Fibroblast of peridontal ligament (primary cell): ENCODE results near the gene ZNF385D.

Experiments used
- DNase-seq: peaks from one replicate; pipeline ENCODE4 v3.0.0-alpha.2; 2010; ENCODE audit errors: extremely low read depth

Gene ZNF385D

GRCh38 chr3:21673393-21673792 lies 77.6 kb downstream of the ZNF385D start:
- no peak for DNase-seq

- DNase-seq = peak; percentile 90
These were observed 78.7 kb downstream of the ZNF385D start for GRCh38 chr3:21672303-21672702.

- no peak for DNase-seq
These were observed 80.6 kb downstream of the ZNF385D start for GRCh38 chr3:21670386-21670785.

- DNase-seq = no peak
These were observed 83.0 kb downstream of the ZNF385D start for GRCh38 chr3:21668012-21668411.

- DNase-seq = no peak
These were observed 85.4 kb downstream of the ZNF385D start for GRCh38 chr3:21665444-21666100.

- DNase-seq = no peak
These were observed 86.0 kb downstream of the ZNF385D start for GRCh38 chr3:21664996-21665395.

GRCh38 chr3:21662403-21662802 lies 88.6 kb downstream of the ZNF385D start:
- DNase-seq = no peak

- DNase-seq = peak; percentile 77
These were observed 96.3 kb downstream of the ZNF385D start for GRCh38 chr3:21654662-21655061.

GRCh38 chr3:21654241-21654640 lies 96.8 kb downstream of the ZNF385D start:
- DNase-seq = no peak

GRCh38 chr3:21649519-21649918 lies 101.5 kb downstream of the ZNF385D start:
- DNase-seq = no peak

- DNase-seq = no peak
These were observed 103.0 kb downstream of the ZNF385D start for GRCh38 chr3:21647961-21648360.

GRCh38 chr3:21645121-21645897 lies 105.7 kb downstream of the ZNF385D start:
- peak; percentile 70 for DNase-seq

GRCh38 chr3:21644268-21644667 lies 106.7 kb downstream of the ZNF385D start:
- DNase-seq = no peak

GRCh38 chr3:21643752-21644151 lies 107.3 kb downstream of the ZNF385D start:
- DNase-seq = no peak

GRCh38 chr3:21642433-21642832 lies 108.6 kb downstream of the ZNF385D start:
- no peak for DNase-seq

- DNase-seq = no peak
These were observed 109.1 kb downstream of the ZNF385D start for GRCh38 chr3:21641959-21642358.

GRCh38 chr3:21638488-21638887 lies 112.5 kb downstream of the ZNF385D start:
- DNase-seq = no peak

- no peak for DNase-seq
These were observed 116.9 kb downstream of the ZNF385D start for GRCh38 chr3:21634112-21634511.

GRCh38 chr3:21624524-21624923 lies 126.5 kb downstream of the ZNF385D start:
- DNase-seq = no peak

- DNase-seq = peak; percentile 59
These were observed 129.8 kb downstream of the ZNF385D start for GRCh38 chr3:21621181-21621651.

GRCh38 chr3:21620511-21621155 lies 130.4 kb downstream of the ZNF385D start:
- DNase-seq = peak; percentile 12

- DNase-seq = no peak
These were observed 132.3 kb downstream of the ZNF385D start for GRCh38 chr3:21618695-21619094.
